OCI-LY7 (cell line): ENCODE results near the gene FUCA1. TPM values are rescaled to one million over a fixed set of nuclear protein-coding genes. Genes with fewer than 3 reads are reported as not detected.

Experiments
- BruUV-seq: library from RNA; stranded (reverse); fragments of 400-500 nt; replicated peaks from 2 replicates; lab custom pipeline; 2021; lab: Mats Ljungman, UMichigan
- CTCF ChIA-PET: fragments of 300-600 bp; sonication (Branson Sonifier 250); formaldehyde crosslinking; loops from one replicate; lab custom pipeline; 2022; ENCODE audit warnings: antibody characterized with exemption; ENCODE audit not compliant: unreplicated experiment; lab: Charles Lee
- POLR2A ChIA-PET: fragments of 300-600 bp; sonication (Branson Sonifier 250); formaldehyde crosslinking; loops from one replicate; lab custom pipeline; 2022; ENCODE audit warnings: antibody characterized with exemption; lab: Charles Lee
- DNase-seq: peaks from one replicate; pipeline ENCODE4 v3.0.0-alpha.2; 2015; ENCODE audit warnings: low spot score
- H2AFZ ChIP-seq: fragments of 200-600 bp; sonication (generic), shearing (Covaris generic); 2 replicates; pipeline ENCODE4 v1.6.1; 2014; ENCODE audit warnings: mild to moderate bottlenecking, antibody characterized with exemption, low read length, moderate library complexity
- H3K27ac ChIP-seq: fragments of 200-600 bp; sonication (generic); 2 replicates; pipeline ENCODE4 v1.5.1; 2014; ENCODE audit warnings: mixed run types, low read depth, mild to moderate bottlenecking, moderate library complexity, low read length, inconsistent platforms; ENCODE audit not compliant: poor library complexity, severe bottlenecking
- H3K36me3 ChIP-seq: fragments of 200-600 bp; sonication (generic); 2 replicates; pipeline ENCODE4 v1.6.1; 2014; ENCODE audit warnings: mild to moderate bottlenecking, antibody characterized with exemption, low read length, moderate library complexity, mixed read lengths; ENCODE audit not compliant: insufficient read depth
- H3K4me1 ChIP-seq: fragments of 200-600 bp; sonication (generic); 2 replicates; pipeline ENCODE4 v1.5.1; 2014; ENCODE audit warnings: mild to moderate bottlenecking, low read length; ENCODE audit not compliant: insufficient read depth, poor library complexity, severe bottlenecking
- H3K4me2 ChIP-seq: fragments of 200-600 bp; sonication (generic); 2 replicates; pipeline ENCODE4 v1.6.1; 2014; ENCODE audit warnings: mild to moderate bottlenecking, low read length
- H3K4me3 ChIP-seq: fragments of 200-600 bp; sonication (generic); 2 replicates; pipeline ENCODE4 v1.5.1; 2014; ENCODE audit warnings: mild to moderate bottlenecking, low read depth, low read length; ENCODE audit not compliant: poor library complexity, severe bottlenecking
- H3K79me2 ChIP-seq: fragments of 200-600 bp; sonication (generic); 2 replicates; pipeline ENCODE4 v1.6.1; 2016; ENCODE audit warnings: low read depth, mild to moderate bottlenecking, low read length, moderate library complexity, mixed read lengths; ENCODE audit not compliant: insufficient read depth
- H3K9me2 ChIP-seq: fragments of 200-600 bp; sonication (generic); 2 replicates; pipeline ENCODE4 v1.6.1; 2016; ENCODE audit warnings: mild to moderate bottlenecking, low read length, mixed read lengths; ENCODE audit not compliant: insufficient read depth
- H3K9me3 ChIP-seq: fragments of 200-600 bp; sonication (generic); 2 replicates; pipeline ENCODE4 v1.6.1; 2014; ENCODE audit warnings: mild to moderate bottlenecking, mixed run types, low read length, mixed read lengths
- H4K20me1 ChIP-seq: fragments of 200-600 bp; sonication (generic); 2 replicates; pipeline ENCODE4 v1.6.1; 2014; ENCODE audit warnings: mild to moderate bottlenecking, antibody characterized with exemption, low read length, moderate library complexity, mixed read lengths; ENCODE audit not compliant: insufficient read depth
- CTCF ChIP-seq: fragments of 200-600 bp; sonication (generic); conservative IDR thresholded peaks from 2 replicates; pipeline ENCODE4 v1.5.1; 2014; ENCODE audit warnings: mild to moderate bottlenecking, antibody characterized with exemption, low read length, moderate library complexity, mixed read lengths
- EZH2phosphoT487 ChIP-seq: fragments of 200-600 bp; sonication (generic); IDR thresholded peaks from 2 replicates; pipeline ENCODE4 v1.6.1; 2018; ENCODE audit warnings: low read depth, borderline replicate concordance, mild to moderate bottlenecking, mixed run types, antibody characterized with exemption, low read length, moderate library complexity, mixed read lengths
- intact Hi-C: fragments of 100-400 bp; cut with micrococcal nuclease; formaldehyde crosslinking; loops from one replicate; pipeline ENCODE4 v1.10.0; 2022; ENCODE audit not compliant: unreplicated experiment
- total RNA-seq, 2 experiments: library from RNA; depleted of rRNA in 1 of 2; stranded (reverse); fragments of >200 nt in 1 of 2; shearing (Covaris generic) in 1 of 2; gene quantifications; 2 replicates each; pipeline ENCODE4 v1.2.3, GENCODE V29; 2014 to 2022

FUCA1 gene
- total RNA-seq, 2 experiments from 2014 or later: 9.1 to 9.9 TPM

DNA sequence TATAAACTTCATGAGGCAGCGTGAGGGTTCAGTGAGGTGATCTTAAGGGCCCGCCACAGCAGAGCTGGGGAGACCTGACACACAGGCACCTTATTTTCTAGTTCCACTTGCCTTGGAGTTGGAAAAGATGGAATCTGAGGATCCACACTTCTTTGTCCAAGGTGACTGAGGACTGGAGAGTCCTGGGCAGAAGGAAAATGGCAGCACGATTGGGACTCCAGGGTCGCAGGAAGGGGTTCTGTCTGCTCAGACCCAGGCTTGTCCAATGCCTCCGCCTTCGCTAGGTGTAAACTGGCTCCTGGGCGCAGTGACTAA, 68.9 kb downstream of the FUCA1 start:
- no peaks in the 10 kb centered on the region for H4K20me1 ChIP-seq
- intact Hi-C loops: no loop called here
- H3K79me2 ChIP-seq: no peaks in the 10 kb centered on the region
- peaks cover 17% of the 10 kb centered on the region for H3K4me1 ChIP-seq
- no peak for DNase-seq
- TF ChIP-seq EZH2phosphoT487 (no peak), CTCF (no peak)
- H3K27ac ChIP-seq: no peak overlapping the region
- H3K4me2 ChIP-seq: peak overlapping the region; percentile 74
- no TSS peak for BruUV-seq
- ChIA-PET POLR2A (interaction anchor here (0.8 to 1.5 kb wide), 2 partner anchors 23 to 110 kb away, joined by 3 read pairs; no protein-coding TSS in a partner anchor), CTCF (no interaction called here)
- H2AFZ ChIP-seq: no peak overlapping the region
- no peaks in the 10 kb centered on the region for H3K9me2 ChIP-seq
- peaks cover 36% of the 10 kb centered on the region for H3K36me3 ChIP-seq
- no peaks in the 10 kb centered on the region for H3K9me3 ChIP-seq
- peak overlapping the region; percentile 76 for H3K4me3 ChIP-seq

DNA sequence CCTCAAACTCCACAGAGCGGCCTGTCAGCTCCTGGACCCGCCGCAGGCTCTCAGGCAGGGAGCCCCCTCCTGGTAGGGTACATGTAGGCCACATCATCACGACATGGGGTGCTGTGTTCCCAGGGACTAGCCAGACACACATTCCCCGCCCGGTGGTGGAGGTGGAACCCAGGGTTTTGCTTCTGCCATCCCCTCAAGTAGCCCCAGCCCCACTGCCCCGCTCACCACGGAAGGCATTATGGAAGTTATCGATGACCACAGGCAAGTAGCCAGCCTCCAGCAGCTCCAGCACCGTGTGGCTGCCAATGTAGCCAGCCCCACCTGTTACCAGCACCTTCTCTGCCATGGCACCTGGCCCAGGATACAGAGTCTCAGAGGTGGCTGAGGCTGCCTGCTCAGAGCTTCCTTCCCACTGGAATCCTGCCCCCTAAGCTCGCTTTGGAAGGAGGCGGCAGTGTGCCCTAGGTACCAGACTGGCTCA, 69.4 kb downstream of the FUCA1 start:
- Histone ChIP-seq H3K9me3 (no peaks in the 10 kb centered on the region), H3K9me2 (no peaks in the 10 kb centered on the region), H3K4me1 (peaks cover 17% of the 10 kb centered on the region), H3K4me3 (no peak overlapping the region), H3K4me2 (peak overlapping the region; percentile 74; the same call in 1 of the 2 replicates), H3K36me3 (peaks cover 36% of the 10 kb centered on the region), H2AFZ (no peak overlapping the region), H4K20me1 (no peaks in the 10 kb centered on the region), H3K79me2 (no peaks in the 10 kb centered on the region), H3K27ac (no peak overlapping the region)
- BruUV-seq: no TSS peak
- ChIA-PET POLR2A (interaction anchor here (0.5 to 0.8 kb wide), 2 partner anchors 51 to 111 kb away, joined by 3 to 4 read pairs; no protein-coding TSS in a partner anchor), CTCF (no interaction called here)
- no peak for TF ChIP-seq EZH2phosphoT487
- TF ChIP-seq CTCF: peak; percentile 63
- DNase-seq: no peak
- intact Hi-C loops: no loop called here
